ENCODE results near the gene SELPLG.

- TF ChIP-seq, protein P1, sequence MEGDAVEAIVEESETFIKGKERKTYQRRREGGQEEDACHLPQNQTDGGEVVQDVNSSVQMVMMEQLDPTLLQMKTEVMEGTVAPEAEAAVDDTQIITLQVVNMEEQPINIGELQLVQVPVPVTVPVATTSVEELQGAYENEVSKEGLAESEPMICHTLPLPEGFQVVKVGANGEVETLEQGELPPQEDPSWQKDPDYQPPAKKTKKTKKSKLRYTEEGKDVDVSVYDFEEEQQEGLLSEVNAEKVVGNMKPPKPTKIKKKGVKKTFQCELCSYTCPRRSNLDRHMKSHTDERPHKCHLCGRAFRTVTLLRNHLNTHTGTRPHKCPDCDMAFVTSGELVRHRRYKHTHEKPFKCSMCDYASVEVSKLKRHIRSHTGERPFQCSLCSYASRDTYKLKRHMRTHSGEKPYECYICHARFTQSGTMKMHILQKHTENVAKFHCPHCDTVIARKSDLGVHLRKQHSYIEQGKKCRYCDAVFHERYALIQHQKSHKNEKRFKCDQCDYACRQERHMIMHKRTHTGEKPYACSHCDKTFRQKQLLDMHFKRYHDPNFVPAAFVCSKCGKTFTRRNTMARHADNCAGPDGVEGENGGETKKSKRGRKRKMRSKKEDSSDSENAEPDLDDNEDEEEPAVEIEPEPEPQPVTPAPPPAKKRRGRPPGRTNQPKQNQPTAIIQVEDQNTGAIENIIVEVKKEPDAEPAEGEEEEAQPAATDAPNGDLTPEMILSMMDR (IDR thresholded peaks at IDR 0.05 in 8 of 11, conservative IDR thresholded peaks at IDR 0.05 in 3 of 11): no peak
- TF ChIP-seq POLR2A (IDR thresholded peaks at IDR 0.05): no peak
Observed at GRCh38 chr12:108625228-108625627, 8.5 kb downstream of the SELPLG start.

Data from spleen (tissue), 7 donors.